GM21737 (cell line): ENCODE data around the gene NPHP4.
"Not testable (repeated sequence)": the region's sequence is repeated elsewhere in the genome, so short reads cannot be mapped to it uniquely, and the experiment has no call there.

Source experiments
- ATAC-seq: cut with Tn5 transposase; IDR thresholded peaks from one replicate; pipeline ENCODE4 v1.9.1; 2021; ENCODE audit warnings: mild to moderate bottlenecking, moderate library complexity; ENCODE audit not compliant: unreplicated experiment

Gene NPHP4

GRCh38 chr1:5937373-5937857 is 54.8 kb downstream of the NPHP4 start:
- no peak for ATAC-seq

DNA sequence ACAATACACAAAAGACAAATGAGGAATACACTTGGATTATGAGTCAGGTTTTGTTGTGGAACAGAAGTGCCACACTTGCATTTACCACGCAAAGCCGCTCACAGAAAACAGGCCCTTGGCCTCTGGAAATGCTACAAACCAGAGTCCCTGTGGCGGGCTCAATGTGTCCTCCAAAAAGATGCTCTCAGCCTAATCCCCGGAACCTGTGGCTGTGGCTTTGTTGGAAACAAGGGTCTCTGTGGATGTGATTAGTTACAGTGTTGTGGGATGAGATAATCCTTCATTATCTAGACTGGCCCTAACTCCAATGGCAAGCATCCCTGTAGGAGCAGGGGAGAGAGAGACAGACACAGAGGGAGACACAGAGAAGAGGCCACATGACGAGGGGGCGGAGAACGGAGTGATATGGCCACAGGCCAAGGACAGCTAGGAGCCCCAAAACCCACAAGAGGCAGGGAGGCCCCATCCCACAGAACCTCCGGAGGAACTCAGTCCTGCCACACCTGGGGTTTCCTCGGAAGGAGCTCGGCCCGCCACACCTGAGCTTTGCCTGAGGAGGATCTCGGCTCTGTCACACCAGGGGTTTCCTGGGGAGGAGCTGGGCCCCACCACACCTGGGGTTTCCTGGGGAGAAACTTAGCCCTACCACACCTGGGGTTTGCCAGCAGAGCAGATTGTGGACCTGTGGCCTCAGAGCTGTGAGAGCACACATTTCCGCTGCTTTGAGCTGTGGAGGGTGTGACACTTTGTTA is 55.4 kb downstream of the NPHP4 start:
- ATAC-seq = no peak

- no peak for ATAC-seq
Measured at GRCh38 chr1:5936126-5936525, 56.1 kb downstream of the NPHP4 start.

GRCh38 chr1:5935026-5935425 is 57.2 kb downstream of the NPHP4 start:
- no peak for ATAC-seq

DNA sequence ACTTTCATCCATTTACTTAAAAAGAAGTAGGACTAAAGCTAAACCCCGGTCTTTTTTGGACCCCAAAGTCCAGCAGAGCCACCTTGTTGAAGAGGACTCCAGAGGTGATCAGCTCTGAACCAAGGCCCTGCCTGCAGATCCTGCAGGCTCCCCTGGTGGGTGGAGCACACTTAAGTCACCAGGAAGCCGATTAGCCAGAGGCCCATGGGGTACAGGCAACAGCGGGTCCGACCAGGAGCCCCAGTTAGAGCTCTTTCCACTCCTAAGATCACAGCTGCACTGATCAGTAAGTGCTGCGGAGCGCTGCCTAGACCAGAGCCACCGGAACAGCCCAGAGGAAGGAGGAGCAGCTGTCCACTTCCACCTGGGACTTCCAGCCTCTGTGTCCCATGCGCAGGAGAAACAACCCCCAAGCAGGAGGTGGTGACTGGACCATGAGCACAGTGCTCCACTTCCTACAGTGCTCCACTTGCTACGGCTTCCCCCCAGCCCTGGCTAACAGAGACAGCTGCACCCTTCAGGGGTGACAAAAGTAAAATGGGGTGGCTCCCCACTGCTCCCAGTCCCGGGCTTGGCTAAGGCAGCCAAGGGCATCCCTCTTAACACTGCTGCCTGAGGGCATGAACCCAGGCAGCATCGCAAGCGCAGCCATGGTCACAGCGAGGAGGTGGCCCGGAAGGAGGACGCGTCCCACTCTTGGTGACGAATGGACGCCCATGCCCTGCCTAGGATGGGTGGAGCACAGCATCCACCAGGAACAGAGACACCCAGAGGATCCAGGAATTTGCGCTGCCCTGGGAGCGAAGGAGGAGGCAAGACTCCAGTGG is 58.0 kb downstream of the NPHP4 start:
- ATAC-seq = no peak

- ATAC-seq = no peak
Measured at GRCh38 chr1:5933676-5934057, 58.6 kb downstream of the NPHP4 start.

GRCh38 chr1:5933050-5933449 is 59.2 kb downstream of the NPHP4 start:
- ATAC-seq = no peak

DNA sequence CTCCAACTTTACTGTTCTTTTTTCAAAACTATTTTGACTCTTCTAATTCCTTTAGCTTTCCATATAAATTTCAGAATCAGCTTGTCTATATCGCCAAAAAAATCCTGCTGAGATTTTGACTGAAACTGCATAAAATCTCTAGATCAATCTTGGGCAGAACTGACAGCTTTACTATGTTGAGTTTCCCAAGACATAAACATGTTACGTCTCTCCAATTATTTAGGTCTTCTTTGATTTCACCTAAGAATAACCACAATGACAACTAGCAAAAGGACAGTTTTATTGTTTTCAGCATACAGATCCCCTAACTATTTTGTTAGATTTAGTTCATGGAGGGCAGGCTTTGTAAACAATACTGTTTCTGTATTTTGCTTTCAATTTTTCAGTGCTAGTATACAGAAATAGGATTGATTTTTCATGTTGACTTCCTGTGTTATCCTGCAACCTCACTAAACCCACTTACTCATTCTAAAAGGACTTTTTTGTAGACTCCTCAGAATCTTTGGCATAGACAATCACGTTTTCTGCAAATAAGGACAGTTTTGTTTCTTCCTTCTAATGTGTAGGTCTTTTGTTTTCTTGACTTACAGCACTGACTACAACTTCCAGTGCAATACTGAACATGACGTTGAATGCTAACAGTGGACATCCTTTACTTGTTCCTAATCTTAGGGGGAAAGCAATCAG is 63.4 kb downstream of the NPHP4 start:
- ATAC-seq = no peak

DNA sequence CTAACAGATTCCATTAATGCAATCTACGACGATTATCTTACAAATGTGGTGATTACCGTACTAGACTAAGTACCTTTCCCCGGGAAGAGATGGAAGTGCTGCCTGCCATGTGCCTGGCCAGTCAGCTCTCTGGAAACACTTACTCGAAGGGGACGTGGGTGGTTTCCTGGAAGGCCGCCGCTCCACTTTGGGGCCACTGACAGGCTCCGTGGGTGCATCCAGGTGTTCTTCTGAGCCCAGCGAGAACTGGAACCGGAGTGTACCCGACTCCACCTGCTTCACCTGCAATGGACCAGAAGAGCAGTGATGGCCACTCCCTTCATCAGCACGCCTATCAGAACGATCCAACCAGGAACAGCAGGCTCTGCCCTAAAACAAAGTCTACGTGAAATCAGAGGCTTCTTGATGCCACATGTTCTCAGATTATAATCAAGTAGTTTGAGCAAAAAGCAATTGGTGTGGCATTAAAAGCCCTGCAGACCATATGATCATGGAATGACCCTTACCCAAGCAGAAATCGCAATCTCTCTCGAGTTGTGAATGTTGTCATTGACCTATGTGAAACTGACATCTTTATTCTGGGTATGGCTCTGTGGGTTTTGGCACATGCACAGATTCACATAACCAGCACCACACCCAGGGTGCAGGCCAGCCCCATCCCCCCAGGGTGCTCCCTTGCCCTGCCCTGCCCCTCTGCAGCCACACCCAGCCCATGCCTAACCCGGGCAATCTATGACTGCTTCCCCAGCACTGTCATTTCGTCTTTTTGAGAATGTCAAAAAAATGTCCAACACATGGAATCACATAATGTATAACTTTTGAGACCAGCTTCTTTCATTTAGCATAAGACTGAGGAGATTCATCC is 64.5 kb downstream of the NPHP4 start:
- no peak for ATAC-seq

- no peak for ATAC-seq
Measured at GRCh38 chr1:5926686-5927435, 65.4 kb downstream of the NPHP4 start.

DNA sequence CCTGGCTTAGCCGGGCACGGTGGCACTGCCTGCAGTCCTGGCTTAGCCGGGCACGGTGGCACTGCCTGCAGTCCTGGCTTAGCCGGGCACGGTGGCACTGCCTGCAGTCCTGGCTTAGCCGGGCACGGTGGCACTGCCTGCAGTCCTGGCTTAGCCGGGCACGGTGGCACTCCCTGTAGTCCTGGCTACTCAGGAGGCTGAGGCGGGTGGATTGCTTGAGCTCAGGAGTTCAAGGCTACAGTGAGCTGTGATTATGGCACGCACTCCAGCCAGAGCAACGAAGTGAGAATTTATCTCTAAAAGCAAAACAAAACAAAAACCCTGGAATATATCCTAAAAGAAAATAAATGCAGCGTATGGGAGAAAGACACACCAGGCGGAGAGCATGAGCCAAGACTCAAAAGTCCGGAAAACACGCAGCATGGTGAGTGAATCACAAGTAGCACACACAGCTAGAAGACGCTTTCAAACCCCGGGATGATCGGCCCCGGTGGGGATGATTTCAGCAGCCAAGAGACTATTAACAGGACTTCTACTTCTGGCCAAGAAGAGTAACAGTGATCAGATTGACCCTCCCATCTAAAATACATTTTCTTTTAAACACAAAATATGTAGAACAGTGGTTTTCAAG is 69.4 kb downstream of the NPHP4 start:
- ATAC-seq = not testable (repeated sequence)

GRCh38 chr1:5921671-5922070 is 70.6 kb downstream of the NPHP4 start:
- no peak for ATAC-seq

DNA sequence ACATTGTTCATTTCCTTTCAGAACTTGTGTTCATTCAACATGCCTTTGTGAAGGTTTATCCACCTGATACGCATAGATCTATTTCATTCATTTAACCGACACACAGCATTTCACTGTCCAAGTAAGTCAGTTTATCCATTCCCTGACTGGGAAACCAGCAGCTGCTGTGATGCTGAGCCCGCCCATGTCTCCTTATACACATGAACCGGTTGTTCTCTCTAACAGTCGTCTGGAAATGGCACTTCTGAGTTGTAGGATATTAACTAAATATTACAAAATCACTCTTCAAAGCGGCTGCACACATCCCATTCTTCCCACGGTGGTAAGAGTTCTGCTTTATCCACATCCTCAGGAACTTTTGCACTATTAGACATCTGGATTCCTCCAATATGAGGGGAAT is 71.1 kb downstream of the NPHP4 start:
- ATAC-seq = no peak

- no peak for ATAC-seq
Measured at GRCh38 chr1:5920201-5920600, 72.0 kb downstream of the NPHP4 start.

DNA sequence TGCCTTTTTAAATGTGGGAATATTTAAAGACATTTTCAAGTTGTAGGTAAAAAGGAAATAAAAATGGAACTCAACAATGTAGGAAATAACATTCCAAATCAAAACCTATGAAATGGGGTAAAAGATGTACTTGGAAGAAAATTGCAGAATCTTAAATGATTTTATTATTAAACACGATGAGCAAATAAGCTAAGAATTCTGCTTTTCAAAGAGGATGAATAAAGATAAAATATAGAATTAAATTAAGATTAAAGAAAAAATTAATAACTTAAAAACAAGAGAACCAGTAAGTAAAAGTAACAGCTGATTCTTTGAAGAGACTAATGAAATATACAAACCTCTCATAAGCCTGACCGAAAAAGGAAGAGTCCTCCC is 74.0 kb downstream of the NPHP4 start:
- ATAC-seq = no peak

DNA sequence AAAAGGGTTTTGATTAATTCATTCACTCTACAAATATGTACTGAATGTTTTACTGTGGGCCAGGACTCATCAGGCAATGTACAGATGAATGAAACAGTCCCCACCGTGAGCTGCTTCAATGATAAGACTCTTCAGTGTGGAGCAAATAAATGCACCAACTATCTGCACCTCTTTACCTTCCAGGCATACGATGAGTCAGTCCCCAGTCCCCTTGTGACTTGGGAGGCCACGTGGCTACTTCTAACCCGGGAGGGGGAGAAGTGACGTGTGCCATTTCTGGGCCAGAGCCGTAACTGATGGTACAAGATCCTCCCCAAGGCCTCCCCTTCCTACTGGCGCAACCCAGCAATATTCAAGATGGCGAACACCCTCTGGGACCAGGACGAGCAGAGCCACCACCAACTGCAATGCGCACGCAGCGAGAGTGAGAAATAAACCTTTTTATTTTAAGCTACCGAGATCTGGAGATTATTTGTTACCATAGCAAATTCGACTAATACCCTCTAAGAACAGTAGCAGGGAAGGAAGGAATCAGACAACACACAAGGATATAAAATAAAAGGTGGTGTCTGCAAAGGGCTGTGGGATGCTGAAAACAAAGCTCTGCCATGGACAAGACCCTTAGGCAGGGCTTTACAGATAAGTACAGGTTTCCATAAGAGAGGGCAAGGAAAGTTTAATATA is 74.5 kb downstream of the NPHP4 start:
- no peak for ATAC-seq

GRCh38 chr1:5917281-5917590 is 75.0 kb downstream of the NPHP4 start:
- no peak for ATAC-seq

- no peak for ATAC-seq
Measured at GRCh38 chr1:5916572-5917280, 75.5 kb downstream of the NPHP4 start.
